ENCODE data around the gene NSD2. TPM values are rescaled to one million over a fixed set of nuclear protein-coding genes. Genes with fewer than 3 reads are reported as not detected.

NSD2 gene
- total RNA-seq, 1 experiment from 2014 or later: 69.0 TPM

- H3K27ac ChIP-seq (ENCODE audit: low read length): peak overlapping the region; percentile 87
- peak overlapping the region; percentile 88 for H2AFZ ChIP-seq (ENCODE audit: low read length)
- ChIA-PET CTCF (no interaction called here), POLR2A (ENCODE audit: unreplicated experiment) (no interaction called here)
- no peaks in the 10 kb centered on the region for H3K27me3 ChIP-seq (ENCODE audit: low read length)
- H3K4me1 ChIP-seq (ENCODE audit: insufficient read depth, low read length): peaks cover 25% of the 10 kb centered on the region
- peak overlapping the region; percentile 85 for H3K9ac ChIP-seq (ENCODE audit: low read length)
- H4K20me1 ChIP-seq (ENCODE audit: low read length): peaks cover 11% of the 10 kb centered on the region
- peak overlapping the region; percentile 67 for H3K4me3 ChIP-seq (ENCODE audit: low read length)
- no peaks in the 10 kb centered on the region for H3K9me3 ChIP-seq (ENCODE audit: low read length)
- DNase-seq (peak; percentile 74), ATAC-seq (peak; percentile 58)
- no peaks in the 10 kb centered on the region for H3K9me2 ChIP-seq (replicated peaks; ENCODE audit: low read length)
- peaks cover 35% of the 10 kb centered on the region for H3K79me2 ChIP-seq (ENCODE audit: low read length)
- no peaks in the 10 kb centered on the region for H3K36me3 ChIP-seq (ENCODE audit: low read depth, low read length)
- no TSS peak for BruUV-seq (replicated peaks)
- peak overlapping the region; percentile 78 for H3K4me2 ChIP-seq (ENCODE audit: low read length)
- no peaks in the 10 kb centered on the region for H3F3A ChIP-seq (ENCODE audit: low read length, unreplicated experiment)
- intact Hi-C loops (cut with micrococcal nuclease): no loop called here
- TF ChIP-seq EZH2 (IDR thresholded peaks at IDR 0.05; ENCODE audit: low read length, unreplicated experiment) (no peak), EZH2phosphoT487 (IDR thresholded peaks at IDR 0.05; ENCODE audit: borderline replicate concordance, low read length) (no peak), CTCF (conservative IDR thresholded peaks at IDR 0.05; ENCODE audit: low read depth, low read length) (no peak)
Measured at GRCh38 chr4:1870328-1870577, 940 bp upstream of the NSD2 start.

- intact Hi-C loops (cut with micrococcal nuclease): loop anchor here (2.0 kb wide), 1 partner anchor 27 kb away; no protein-coding TSS in a partner anchor
- peaks cover 25% of the 10 kb centered on the region for H3K4me1 ChIP-seq (ENCODE audit: insufficient read depth, low read length)
- peak overlapping the region; percentile 51 for H3K27ac ChIP-seq (ENCODE audit: low read length)
- peaks cover 11% of the 10 kb centered on the region for H4K20me1 ChIP-seq (ENCODE audit: low read length)
- H3K4me2 ChIP-seq (ENCODE audit: low read length): peak overlapping the region; percentile 87
- no peaks in the 10 kb centered on the region for H3K36me3 ChIP-seq (ENCODE audit: low read depth, low read length)
- ChIA-PET CTCF (no interaction called here), POLR2A (ENCODE audit: unreplicated experiment) (no interaction called here)
- ATAC-seq (peak; percentile 4), DNase-seq (no peak)
- H3K9me3 ChIP-seq (ENCODE audit: low read length): no peaks in the 10 kb centered on the region
- H3F3A ChIP-seq (ENCODE audit: low read length, unreplicated experiment): no peaks in the 10 kb centered on the region
- BruUV-seq (replicated peaks): no TSS peak
- H3K9ac ChIP-seq (ENCODE audit: low read length): peak overlapping the region; percentile 93
- H2AFZ ChIP-seq (ENCODE audit: low read length): 0 out of 2 replicates have a peak overlapping the region, but pooled peaks have one; percentile 48
- TF ChIP-seq EZH2phosphoT487 (IDR thresholded peaks at IDR 0.05; ENCODE audit: borderline replicate concordance, low read length) (no peak), EZH2 (IDR thresholded peaks at IDR 0.05; ENCODE audit: low read length, unreplicated experiment) (no peak), CTCF (conservative IDR thresholded peaks at IDR 0.05; ENCODE audit: low read depth, low read length) (no peak)
- no peaks in the 10 kb centered on the region for H3K27me3 ChIP-seq (ENCODE audit: low read length)
- H3K4me3 ChIP-seq (ENCODE audit: low read length): peak overlapping the region; percentile 92
- no peaks in the 10 kb centered on the region for H3K9me2 ChIP-seq (replicated peaks; ENCODE audit: low read length)
- peaks cover 47% of the 10 kb centered on the region for H3K79me2 ChIP-seq (ENCODE audit: low read length)
Measured at GRCh38 chr4:1871471-1872021, 353 bp downstream of the NSD2 start.

GRCh38 chr4:1872870-1873269, 1.7 kb downstream of the NSD2 start:
- H4K20me1 ChIP-seq (ENCODE audit: low read length): peaks cover 16% of the 10 kb centered on the region
- peaks cover 61% of the 10 kb centered on the region for H3K79me2 ChIP-seq (ENCODE audit: low read length)
- CTCF ChIA-PET: no interaction called here
- peak overlapping the region; percentile 87 for H3K4me2 ChIP-seq (ENCODE audit: low read length)
- H3F3A ChIP-seq (ENCODE audit: low read length, unreplicated experiment): no peaks in the 10 kb centered on the region
- POLR2A ChIA-PET (ENCODE audit: unreplicated experiment): no interaction called here
- ATAC-seq (no peak), DNase-seq (peak; percentile 64)
- H2AFZ ChIP-seq (ENCODE audit: low read length): no peak overlapping the region
- H3K9ac ChIP-seq (ENCODE audit: low read length): peak overlapping the region; percentile 93
- peak overlapping the region; percentile 62 for H3K27ac ChIP-seq (ENCODE audit: low read length)
- H3K9me2 ChIP-seq (replicated peaks; ENCODE audit: low read length): no peaks in the 10 kb centered on the region
- TF ChIP-seq EZH2phosphoT487 (IDR thresholded peaks at IDR 0.05; ENCODE audit: borderline replicate concordance, low read length) (no peak), EZH2 (IDR thresholded peaks at IDR 0.05; ENCODE audit: low read length, unreplicated experiment) (no peak), CTCF (conservative IDR thresholded peaks at IDR 0.05; ENCODE audit: low read depth, low read length) (no peak)
- H3K9me3 ChIP-seq (ENCODE audit: low read length): no peaks in the 10 kb centered on the region
- intact Hi-C loops (cut with micrococcal nuclease): loop anchor here (2.0 kb wide), 1 partner anchor 26 kb away; no protein-coding TSS in a partner anchor
- H3K27me3 ChIP-seq (ENCODE audit: low read length): no peaks in the 10 kb centered on the region
- H3K36me3 ChIP-seq (ENCODE audit: low read depth, low read length): no peaks in the 10 kb centered on the region
- TSS peak; percentile 43 for BruUV-seq (replicated peaks)
- peak overlapping the region; percentile 92 for H3K4me3 ChIP-seq (ENCODE audit: low read length)
- H3K4me1 ChIP-seq (ENCODE audit: insufficient read depth, low read length): peaks cover 25% of the 10 kb centered on the region
